AML-193 (cell line): ENCODE measurements around the gene GDF10.
A peak's percentile ranks its signal among the peaks of the same experiment; 100 is the strongest.

ENCODE experiments used
- DNase-seq, 2 experiments: peaks; one replicate each; lab custom pipeline; 2025; lab: John Stamatoyannopoulos, UW

GDF10 gene

DNA sequence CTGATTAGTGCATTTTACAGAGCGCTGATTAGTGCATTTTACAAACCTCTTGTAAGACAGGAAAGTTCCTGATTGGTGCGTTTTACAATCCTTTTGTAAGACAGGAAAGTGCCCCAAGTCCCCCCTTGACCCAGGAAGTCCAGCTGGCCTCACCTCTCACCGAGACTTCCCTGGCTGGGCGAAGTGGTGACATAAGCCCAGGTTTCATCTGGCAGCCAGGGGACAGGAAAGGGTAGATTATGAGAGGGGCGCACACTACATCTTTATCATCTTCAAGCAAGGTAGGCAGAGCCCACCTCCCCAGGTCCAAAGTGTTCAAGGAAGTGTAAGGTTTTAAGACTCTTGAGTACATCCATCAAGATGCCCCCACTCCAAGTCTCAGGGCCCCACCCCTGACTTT is 5.5 kb upstream of the GDF10 start:
- DNase-seq: no peak

- DNase-seq: no peak
These were observed 4.6 kb upstream of the GDF10 start for GRCh38 chr10:47295411-47295810.

- no peak for DNase-seq
These were observed 3.7 kb upstream of the GDF10 start for GRCh38 chr10:47296156-47296894.

GRCh38 chr10:47296941-47297340 is 3.1 kb upstream of the GDF10 start:
- no peak for DNase-seq

DNA sequence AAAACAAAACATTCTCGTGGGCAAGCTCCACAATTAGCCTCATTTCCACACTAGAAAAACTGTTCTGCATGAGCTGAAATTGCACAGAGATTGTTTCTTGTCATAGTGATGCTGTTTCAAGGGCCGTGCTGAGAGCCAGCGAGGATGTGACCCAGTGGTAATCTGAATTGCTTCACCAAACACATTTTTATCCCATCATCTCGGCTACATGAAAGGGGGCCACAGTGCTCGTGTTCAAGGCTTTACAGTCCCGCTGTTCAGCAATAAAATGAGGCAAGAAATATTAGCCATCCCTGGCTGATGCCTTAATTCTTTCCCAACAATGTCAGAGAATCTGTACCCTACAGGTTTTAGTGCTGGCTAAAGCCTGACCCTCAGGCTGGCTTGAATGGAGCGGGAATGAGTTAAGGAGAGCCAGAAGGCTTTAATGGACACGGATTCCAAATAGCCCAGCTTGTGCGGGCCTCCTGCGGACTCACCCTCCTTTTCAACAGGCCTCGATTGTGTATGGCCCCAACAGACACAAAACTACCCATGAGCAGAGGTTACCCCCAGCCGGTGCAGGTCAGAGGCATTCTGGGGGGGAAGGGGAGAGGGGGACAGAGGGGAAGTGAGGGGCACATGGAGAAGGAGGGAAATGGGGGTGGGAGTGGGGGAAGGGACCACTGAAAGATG is 2.0 kb upstream of the GDF10 start:
- DNase-seq: no peak

- DNase-seq: no peak
These were observed 1.3 kb upstream of the GDF10 start for GRCh38 chr10:47298715-47299114.

DNA sequence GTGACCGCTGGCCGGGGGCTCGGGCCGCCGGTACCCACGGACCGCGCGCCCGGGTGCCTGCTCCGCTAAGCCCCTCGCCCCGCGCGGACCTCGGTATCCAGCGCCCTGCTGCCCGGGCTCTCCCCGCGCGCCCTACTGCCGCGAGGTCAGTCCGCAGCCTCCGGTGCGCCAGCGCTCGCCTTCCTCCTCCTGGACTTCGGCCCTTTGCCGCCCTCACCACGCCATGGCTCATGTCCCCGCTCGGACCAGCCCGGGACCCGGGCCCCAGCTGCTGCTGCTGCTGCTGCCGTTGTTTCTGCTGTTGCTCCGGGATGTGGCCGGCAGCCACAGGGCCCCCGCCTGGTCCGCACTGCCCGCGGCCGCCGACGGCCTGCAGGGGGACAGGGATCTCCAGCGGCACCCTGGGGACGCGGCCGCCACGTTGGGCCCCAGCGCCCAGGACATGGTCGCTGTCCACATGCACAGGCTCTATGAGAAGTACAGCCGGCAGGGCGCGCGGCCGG is 483 bp downstream of the GDF10 start:
- DNase-seq: no peak

DNA sequence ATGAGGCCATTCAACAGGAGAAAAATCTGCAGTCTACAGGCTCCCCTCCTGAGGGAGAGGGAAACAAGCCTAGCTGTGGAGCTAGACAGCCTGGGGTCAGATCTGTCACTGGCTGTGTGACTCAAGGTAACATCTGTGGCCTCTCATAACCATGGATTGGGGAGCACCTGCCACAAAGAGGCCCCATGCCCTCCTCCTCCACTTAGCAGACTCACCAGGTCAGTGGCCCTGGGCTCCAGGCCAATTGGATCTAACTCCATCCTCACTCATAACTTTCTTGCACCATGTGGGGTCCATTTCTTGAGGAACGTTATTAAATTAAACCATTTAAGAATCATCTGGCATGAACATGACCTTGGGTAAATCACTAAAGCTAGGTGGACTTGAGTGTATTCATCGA is 1.8 kb downstream of the GDF10 start:
- DNase-seq: no peak

DNA sequence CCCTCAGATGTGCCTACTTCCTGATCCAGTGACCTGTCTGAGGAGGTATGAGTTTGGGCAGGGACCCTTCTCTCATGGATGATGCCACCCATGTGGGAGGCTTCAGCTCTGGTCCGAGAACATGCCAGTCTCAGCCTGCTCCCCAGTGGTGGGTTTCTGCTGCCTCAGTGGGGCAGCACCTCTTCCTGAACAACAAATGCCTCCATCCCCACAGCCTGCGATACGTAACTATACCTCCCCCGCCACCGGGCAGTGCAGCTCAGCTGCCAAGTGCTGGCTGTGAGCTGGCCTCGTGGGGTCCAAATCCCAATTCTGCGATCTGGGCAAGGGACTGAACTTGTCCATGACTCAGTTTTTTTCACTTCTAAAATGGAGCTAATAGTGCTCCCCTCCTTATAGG is 3.1 kb downstream of the GDF10 start:
- no peak for DNase-seq

GRCh38 chr10:47303866-47304265 is 3.9 kb downstream of the GDF10 start:
- no peak for DNase-seq

GRCh38 chr10:47305566-47305965 is 5.6 kb downstream of the GDF10 start:
- DNase-seq: no peak

- DNase-seq: no peak
These were observed 6.6 kb downstream of the GDF10 start for GRCh38 chr10:47306387-47307210.

DNA sequence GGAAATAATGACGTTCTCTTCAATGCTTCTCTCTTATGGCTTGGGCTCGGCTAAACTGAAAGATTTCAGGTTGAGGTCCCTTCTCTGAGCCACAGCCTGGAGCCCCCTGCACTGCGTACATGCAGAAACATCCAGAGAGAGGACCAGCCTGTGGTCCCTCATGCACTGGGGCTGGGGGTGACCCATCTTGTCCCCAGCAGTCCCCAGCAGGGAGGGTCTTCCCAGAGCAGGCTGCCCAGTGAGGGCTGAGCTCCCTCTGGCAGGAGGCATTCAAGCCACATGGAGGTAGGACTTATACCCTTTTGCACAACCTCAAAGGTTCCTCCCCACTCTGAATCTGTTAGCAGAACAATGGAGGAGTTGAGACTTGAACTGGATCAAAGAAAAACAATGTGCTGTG is 7.4 kb downstream of the GDF10 start:
- DNase-seq: no peak

DNA sequence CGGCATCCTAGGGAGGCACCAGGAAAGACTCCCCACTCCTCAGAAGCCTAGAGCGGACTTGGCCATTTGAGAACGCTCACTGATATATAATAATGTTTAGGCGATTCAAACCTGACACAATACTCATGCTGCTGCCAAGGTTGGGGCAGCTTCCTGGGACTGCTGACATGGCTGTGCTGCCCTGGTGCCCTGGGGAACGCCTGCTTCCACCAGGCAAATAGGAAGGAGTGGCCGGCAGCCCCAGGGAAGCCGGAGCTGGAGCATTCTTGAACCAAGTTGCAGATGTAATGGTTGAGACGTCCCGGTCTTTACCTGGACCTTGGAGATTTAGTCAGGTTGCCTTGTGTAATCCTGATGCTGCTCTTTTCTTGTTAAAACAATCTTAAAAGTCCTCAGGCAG is 8.8 kb downstream of the GDF10 start:
- DNase-seq: no peak

- DNase-seq: no peak
These were observed 9.6 kb downstream of the GDF10 start for GRCh38 chr10:47309408-47310089.

DNA sequence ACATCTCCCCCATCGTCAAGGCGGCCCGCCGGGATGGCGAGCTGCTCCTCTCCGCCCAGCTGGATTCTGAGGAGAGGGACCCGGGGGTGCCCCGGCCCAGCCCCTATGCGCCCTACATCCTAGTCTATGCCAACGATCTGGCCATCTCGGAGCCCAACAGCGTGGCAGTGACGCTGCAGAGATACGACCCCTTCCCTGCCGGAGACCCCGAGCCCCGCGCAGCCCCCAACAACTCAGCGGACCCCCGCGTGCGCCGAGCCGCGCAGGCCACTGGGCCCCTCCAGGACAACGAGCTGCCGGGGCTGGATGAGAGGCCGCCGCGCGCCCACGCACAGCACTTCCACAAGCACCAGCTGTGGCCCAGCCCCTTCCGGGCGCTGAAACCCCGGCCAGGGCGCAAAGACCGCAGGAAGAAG is 10.1 kb downstream of the GDF10 start:
- no peak for DNase-seq

DNA sequence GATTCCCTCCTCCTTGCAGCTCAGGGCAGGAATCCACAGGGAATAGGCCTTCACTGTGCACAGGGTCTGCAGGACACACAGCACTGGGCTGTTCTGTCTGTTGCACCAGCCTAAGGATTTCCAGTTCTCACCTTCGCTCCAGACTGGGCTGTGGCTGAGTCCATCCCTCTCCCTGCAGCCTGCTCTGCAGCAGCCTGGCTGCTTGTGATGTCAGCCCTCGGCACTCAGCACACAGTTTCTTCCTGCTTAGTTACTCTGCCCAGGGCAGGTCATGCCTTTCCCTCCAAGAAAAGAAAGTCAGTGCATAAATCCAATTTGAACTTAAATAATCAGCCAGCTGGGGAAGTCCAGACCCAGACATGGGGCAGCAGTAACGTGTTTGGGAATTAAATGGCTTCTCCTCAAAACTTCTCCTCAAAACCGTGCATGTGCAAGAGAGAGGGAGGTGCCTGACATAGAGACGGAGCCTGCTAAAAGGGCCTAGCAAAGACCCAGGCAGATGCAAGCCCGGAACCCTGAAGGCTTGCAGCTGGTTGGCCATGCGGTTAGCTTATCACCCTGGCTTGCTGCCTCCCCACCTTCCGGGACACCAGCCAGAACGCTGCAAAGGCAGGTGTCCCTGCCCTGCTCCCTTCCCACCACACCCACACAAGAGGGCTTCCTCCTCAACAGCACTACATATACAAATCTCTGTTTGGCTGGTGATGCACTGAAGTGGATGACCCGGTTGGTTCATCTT is 11.4 kb downstream of the GDF10 start:
- no peak for DNase-seq

- peak; percentile 43 to 50 for DNase-seq
These were observed 12.1 kb downstream of the GDF10 start for GRCh38 chr10:47311932-47312662.

DNA sequence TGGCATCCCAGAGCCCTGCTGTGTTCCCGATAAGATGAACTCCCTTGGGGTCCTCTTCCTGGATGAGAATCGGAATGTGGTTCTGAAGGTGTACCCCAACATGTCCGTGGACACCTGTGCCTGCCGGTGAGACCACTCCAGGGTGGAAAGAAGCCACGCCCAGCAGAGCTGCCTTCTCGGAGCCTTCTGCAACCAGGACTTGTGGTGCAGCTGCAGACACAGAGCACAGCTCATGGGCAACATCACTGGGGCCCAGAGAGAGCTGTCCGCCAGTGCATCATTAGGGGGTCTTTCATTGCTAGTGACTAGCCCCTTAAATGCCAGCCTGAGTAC is 12.6 kb downstream of the GDF10 start:
- DNase-seq: no peak

DNA sequence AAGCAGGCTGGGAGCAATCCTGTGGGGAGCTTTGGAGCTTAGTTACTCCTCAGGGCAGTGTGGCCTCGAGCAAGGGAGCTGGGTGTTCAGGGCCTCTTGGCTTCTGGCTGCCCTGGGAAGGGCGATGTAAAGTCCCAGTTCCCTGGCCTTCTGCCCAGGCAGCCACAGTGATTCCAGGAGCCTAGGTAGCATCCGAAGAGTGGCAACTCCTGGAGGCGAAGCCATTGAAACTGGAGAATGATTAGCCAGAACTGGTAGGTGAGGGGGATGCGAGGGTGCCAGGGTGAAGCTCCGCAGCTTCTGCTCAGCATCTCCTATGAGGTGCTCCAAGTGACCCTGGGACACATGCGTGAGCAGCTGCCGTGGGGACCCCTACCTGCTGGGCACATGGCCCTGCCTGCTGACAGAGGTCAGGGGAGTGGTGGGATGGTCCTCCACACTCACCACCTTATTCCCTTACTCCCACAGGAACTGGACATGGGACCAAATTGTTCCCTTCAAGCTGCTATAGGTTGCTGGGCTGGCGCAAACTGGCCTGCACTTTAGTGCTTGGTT is 14.5 kb downstream of the GDF10 start:
- no peak for DNase-seq

- DNase-seq: no peak
These were observed 15.4 kb downstream of the GDF10 start for GRCh38 chr10:47315421-47315820.
